Measurements from ENCODE around the gene RTBDN. TPM values are rescaled to one million over a fixed set of nuclear protein-coding genes. Genes with fewer than 3 reads are reported as not detected.

RTBDN gene
- total and polyA plus RNA-seq, 2 of the 8 experiments (the other 6 are each of a cell fraction or from before 2014, with no cell fraction given): 4.0 to 4.8 TPM

DNA sequence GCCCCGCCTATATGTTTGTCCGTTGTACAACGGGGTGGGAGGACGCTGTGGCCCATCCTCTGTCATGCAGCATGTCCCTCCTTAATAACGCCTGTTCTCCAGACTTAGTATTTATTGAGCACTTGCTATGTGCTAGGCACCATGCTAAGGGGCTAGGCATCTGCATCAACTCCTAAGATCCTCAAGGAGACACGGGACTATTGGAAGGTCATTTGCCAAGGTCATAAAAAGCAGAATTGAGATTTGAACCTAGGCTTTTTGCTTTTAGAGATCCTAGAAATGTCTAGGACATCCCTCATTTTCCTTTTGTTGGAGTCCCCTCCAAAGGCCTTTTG is 2.1 kb upstream of the RTBDN start:
- H2BK20ac ChIP-seq (ENCODE audit: low read length): no peak overlapping the region
- 0 out of 2 replicates have a peak overlapping the region, but pooled peaks have one; percentile 20 for H2BK5ac ChIP-seq (ENCODE audit: low read depth, low read length)
- no peak overlapping the region for H2AK5ac ChIP-seq (ENCODE audit: low read depth, low read length)
- H3K4me3 ChIP-seq (ENCODE audit: extremely low read depth in 1 of 4, insufficient read depth in 2 of 4, low read depth in 3 of 4, low read length in 4 of 4): peak overlapping the region in 1 of 4 experiments; percentile 81; a peak in 1 of 8 replicates
- H4K8ac ChIP-seq (ENCODE audit: extremely low read depth, insufficient read depth, low read length): no peak overlapping the region
- H3K18ac ChIP-seq (ENCODE audit: extremely low read depth, low read length): no peak overlapping the region
- H4K91ac ChIP-seq (replicated peaks; ENCODE audit: insufficient read length, low read length): no peak overlapping the region
- peaks cover 0 to 13% (median 9%) of the 10 kb centered on the region in 4 experiments; a peak in 5 of 7 replicates for H3K27me3 ChIP-seq (replicated peaks in 1 of 4; ENCODE audit: control insufficient read depth in 3 of 4, extremely low read depth in 1 of 4, insufficient read depth in 3 of 4, low read length in 3 of 4)
- H3K9me3 ChIP-seq (ENCODE audit: insufficient read depth in 2 of 2, low read depth in 1 of 2, low read length in 1 of 2): no peaks in the 10 kb centered on the region
- FAIRE-seq (no peak), DNase-seq (ENCODE audit: low read depth in 1 of 2, low spot score in 2 of 2) (no peak)
- H3K4ac ChIP-seq (replicated peaks; ENCODE audit: insufficient read length, low read depth, low read length): no peak overlapping the region
- H4K20me1 ChIP-seq (replicated peaks in 1 of 2; ENCODE audit: control insufficient read depth in 1 of 2, insufficient read depth in 2 of 2, low read length in 2 of 2): peaks cover 0 to 20% of the 10 kb centered on the region in 2 experiments
- H2BK12ac ChIP-seq (ENCODE audit: low read depth, low read length): no peak overlapping the region; the same call in 1 of the 2 replicates
- no peak overlapping the region for H2BK120ac ChIP-seq (replicated peaks; ENCODE audit: low read depth, low read length)
- H4K5ac ChIP-seq (ENCODE audit: insufficient read length, low read depth, low read length): no peak overlapping the region
- peak overlapping the region; percentile 6; the same call in 1 of the 2 replicates for H3K27ac ChIP-seq (ENCODE audit: low read depth, low read length)
- TF ChIP-seq CBX5 (IDR thresholded peaks at IDR 0.05; ENCODE audit: low read depth, low read length): no peak
- TF ChIP-seq SRF (IDR thresholded peaks at IDR 0.05; ENCODE audit: low read depth, low read length): no peak
- no peak for TF ChIP-seq RXRA (IDR thresholded peaks at IDR 0.05; ENCODE audit: insufficient read depth, low read depth, low read length)
- TF ChIP-seq SIX5 (IDR thresholded peaks at IDR 0.05; ENCODE audit: low read depth, low read length): no peak
- TF ChIP-seq SP1 (IDR thresholded peaks at IDR 0.05; ENCODE audit: low read depth, low read length): no peak
- TF ChIP-seq, protein P1, sequence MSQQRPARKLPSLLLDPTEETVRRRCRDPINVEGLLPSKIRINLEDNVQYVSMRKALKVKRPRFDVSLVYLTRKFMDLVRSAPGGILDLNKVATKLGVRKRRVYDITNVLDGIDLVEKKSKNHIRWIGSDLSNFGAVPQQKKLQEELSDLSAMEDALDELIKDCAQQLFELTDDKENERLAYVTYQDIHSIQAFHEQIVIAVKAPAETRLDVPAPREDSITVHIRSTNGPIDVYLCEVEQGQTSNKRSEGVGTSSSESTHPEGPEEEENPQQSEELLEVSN (IDR thresholded peaks at IDR 0.05): no peak
- H3K79me1 ChIP-seq (ENCODE audit: low read depth, low read length): no peaks in the 10 kb centered on the region; the same call in 1 of the 2 replicates
- H2BK15ac ChIP-seq (ENCODE audit: low read length): no peak overlapping the region; the same call in 1 of the 2 replicates
- ChIA-PET POLR2A (ENCODE audit: partially characterized antibody) (interaction anchor here (1.0 to 1.4 kb wide), 3 partner anchors 9 to 101 kb away, joined by 4 read pairs; no protein-coding TSS in a partner anchor), CTCF (ENCODE audit: partially characterized antibody) (interaction anchor here (1.2 to 1.5 kb wide), 4 partner anchors 8 to 50 kb away, joined by 3 to 18 read pairs (median 8); partner anchors contain the start of gene KLF1)
- H3K9ac ChIP-seq (replicated peaks in 1 of 4; ENCODE audit: extremely low read depth in 1 of 4, low read depth in 3 of 4, low read length in 3 of 4): no peak overlapping the region
- H3K23me2 ChIP-seq (ENCODE audit: low read depth, low read length): peaks cover 25% of the 10 kb centered on the region
- H3K4me1 ChIP-seq (replicated peaks in 1 of 4; ENCODE audit: control insufficient read depth in 3 of 4, insufficient read depth in 4 of 4, low read length in 3 of 4): peaks cover 8 to 44% (median 21%) of the 10 kb centered on the region in 4 experiments
- no peak overlapping the region for H3K14ac ChIP-seq (ENCODE audit: insufficient read length)
- WGBS, 2 experiments (ENCODE audit: extremely low coverage in 1 of 2, insufficient coverage in 1 of 2, insufficient read length in 1 of 2, insufficient replicate concordance in 2 of 2, low coverage in 1 of 2, low lambda C conversion rate in 2 of 2, missing lambda C conversion rate in 1 of 2): 21% methylated on average over 6 of the region's 6 CpGs; no CpG with 5 or more reads in 1 of the 2 experiments
- H3K56ac ChIP-seq (replicated peaks; ENCODE audit: insufficient read length, low read depth, low read length): no peak overlapping the region
- H3K36me3 ChIP-seq (ENCODE audit: control insufficient read depth in 2 of 4, insufficient read depth in 4 of 4, low read length in 3 of 4): no peaks in the 10 kb centered on the region
- no peaks in the 10 kb centered on the region for H3K79me2 ChIP-seq (ENCODE audit: control insufficient read depth in 1 of 2, insufficient read depth in 2 of 2, low read length in 2 of 2)
- no peak overlapping the region for H2AFZ ChIP-seq (ENCODE audit: low read length)
- H3K4me2 ChIP-seq (ENCODE audit: insufficient read depth in 1 of 2, low read depth in 2 of 2, low read length in 2 of 2): peak overlapping the region; percentile 81 to 88
- no peak overlapping the region for H3K23ac ChIP-seq (ENCODE audit: insufficient read length)

Data from H1 (cell line).